Measurements from ENCODE around the gene ATP8A2.
A peak's percentile ranks its signal among the peaks of the same experiment; 100 is the strongest.
"Not testable (repeated sequence)": the region's sequence is repeated elsewhere in the genome, so short reads cannot be mapped to it uniquely, and the experiment has no call there.

The ATP8A2 gene

DNA sequence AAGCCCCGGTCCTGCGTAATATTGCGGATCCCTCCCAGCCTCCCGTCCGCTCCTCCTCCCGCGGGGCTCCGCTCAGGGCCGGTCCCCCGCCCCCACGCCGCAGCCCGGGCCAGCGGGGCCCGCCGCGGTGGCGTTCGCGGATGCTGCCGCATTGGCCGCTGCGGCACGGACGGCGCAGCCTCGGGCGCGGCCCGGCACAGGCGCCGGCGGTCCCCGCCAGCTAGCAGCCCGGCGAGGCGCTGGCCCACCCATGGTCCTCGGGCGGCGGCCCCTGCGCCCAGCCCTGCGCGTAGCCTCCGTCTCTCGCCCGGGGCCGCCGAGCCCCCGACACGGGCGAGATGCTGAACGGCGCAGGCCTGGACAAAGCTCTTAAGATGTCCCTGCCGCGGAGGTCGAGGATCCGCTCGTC is at the start of gene ATP8A2:
Gene ATP8A2 (plus strand): TSS at position 100 of the 409 bp plus-strand sequence. CDS start 239 bp downstream, at position 339.
- no peak for DNase-seq

DNA sequence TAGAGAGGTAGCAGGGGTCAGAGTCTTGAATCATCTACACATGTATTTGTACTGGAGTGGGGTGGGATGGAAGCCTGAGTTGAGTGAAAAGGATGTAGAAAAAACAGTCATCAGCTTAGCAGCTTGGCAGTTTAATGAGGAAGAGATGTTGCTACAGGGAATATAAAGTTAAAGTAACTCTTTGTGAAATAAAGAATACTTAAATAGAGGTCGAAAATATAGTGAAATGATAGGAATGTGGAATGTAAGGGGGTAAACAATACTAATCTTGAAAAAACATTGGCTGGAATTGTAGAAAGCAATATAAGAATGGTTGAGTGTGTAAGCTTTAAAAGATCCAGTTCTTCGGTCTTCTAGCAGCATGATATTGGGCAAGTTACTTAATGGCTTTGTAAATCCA is 47.7 kb upstream of the ATP8A2 start:
- DNase-seq = no peak

- DNase-seq = no peak
Measured at GRCh38 chr13:25329706-25330105, 42.1 kb upstream of the ATP8A2 start.

DNA sequence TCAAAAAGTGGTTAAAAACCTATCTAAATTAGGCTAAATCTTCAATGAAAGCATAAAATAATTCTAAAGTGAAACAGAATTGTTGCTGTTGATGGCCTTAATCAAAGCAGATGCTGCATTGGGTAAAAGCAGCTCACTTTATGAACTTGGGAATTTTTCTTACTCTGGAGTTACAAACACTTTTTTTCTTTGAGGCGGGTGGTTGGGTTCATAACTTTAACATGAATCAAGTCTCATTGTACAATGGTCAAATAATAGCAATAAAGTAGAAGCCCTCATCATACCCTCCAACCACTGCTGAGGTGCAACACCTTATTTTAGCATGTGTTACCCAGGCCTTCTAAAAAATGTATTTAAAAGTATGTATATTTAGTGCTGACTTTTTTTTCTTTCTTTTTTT is 41.2 kb upstream of the ATP8A2 start:
- no peak for DNase-seq

GRCh38 chr13:25335856-25336255 is 35.9 kb upstream of the ATP8A2 start:
- no peak for DNase-seq

- DNase-seq = no peak
Measured at GRCh38 chr13:25345576-25345975, 26.2 kb upstream of the ATP8A2 start.

GRCh38 chr13:25347151-25347550 is 24.6 kb upstream of the ATP8A2 start:
- no peak for DNase-seq

DNA sequence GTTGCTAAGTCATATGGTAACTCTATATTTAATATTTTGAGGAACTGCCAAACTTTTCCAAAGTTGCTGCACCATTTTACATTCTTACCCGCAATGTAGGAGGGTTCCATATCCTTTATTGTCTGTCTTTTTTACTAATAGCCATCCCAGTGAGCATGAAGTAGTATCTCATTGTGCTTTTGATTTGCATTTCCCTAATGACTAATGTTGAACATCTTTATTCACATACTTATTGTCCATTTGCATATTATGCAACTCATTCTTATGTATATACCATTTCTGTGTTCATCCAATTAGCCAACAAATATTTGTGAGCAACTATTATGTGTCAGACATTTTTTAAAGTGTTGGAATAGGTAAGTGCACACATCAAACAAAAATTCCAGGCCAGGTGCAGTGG is 20.4 kb upstream of the ATP8A2 start:
- DNase-seq = no peak

DNA sequence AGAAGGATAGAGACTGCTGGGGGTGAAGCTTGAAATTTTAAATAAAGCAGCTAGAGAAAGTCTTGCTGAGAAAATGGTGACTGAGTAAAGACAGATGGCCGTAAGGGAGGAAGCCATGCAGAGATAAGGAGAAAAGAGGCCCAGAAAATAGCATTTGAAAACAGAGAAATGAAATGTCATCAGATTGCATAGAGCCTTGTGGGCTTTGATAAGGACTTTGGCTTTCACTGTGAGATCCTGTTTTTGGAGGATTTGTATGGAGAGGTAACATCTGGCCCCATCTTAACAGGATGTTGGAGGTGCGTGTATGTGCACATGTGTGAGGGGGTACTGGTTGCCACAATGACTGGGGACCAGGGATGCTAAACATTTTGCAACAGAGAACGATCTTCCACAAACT is 19.5 kb upstream of the ATP8A2 start:
- DNase-seq = no peak

- DNase-seq = no peak
Measured at GRCh38 chr13:25352806-25353205, 19.0 kb upstream of the ATP8A2 start.

DNA sequence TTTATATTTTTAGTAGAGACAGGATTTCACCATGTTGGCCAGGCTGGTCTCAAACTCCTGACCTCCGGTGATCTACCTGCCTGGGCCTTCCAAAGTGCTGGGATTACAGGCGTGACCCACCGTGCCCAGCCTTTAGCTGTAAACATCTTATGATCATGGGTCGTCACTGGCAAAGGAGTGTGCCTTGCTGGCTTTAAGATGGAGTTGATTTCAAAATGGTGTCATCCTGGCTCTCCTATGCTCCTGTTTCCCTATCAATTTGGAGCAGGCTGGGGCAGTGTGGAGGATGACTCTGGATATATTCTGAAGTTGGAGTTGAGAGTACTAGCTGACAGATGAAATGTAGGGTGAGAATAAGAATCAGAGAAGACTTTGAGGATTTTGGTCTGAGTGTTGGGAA is 18.4 kb upstream of the ATP8A2 start:
- no peak for DNase-seq

GRCh38 chr13:25354377-25354776 is 17.4 kb upstream of the ATP8A2 start:
- DNase-seq = no peak

GRCh38 chr13:25360443-25360842 is 11.3 kb upstream of the ATP8A2 start:
- DNase-seq = not testable (repeated sequence)

DNA sequence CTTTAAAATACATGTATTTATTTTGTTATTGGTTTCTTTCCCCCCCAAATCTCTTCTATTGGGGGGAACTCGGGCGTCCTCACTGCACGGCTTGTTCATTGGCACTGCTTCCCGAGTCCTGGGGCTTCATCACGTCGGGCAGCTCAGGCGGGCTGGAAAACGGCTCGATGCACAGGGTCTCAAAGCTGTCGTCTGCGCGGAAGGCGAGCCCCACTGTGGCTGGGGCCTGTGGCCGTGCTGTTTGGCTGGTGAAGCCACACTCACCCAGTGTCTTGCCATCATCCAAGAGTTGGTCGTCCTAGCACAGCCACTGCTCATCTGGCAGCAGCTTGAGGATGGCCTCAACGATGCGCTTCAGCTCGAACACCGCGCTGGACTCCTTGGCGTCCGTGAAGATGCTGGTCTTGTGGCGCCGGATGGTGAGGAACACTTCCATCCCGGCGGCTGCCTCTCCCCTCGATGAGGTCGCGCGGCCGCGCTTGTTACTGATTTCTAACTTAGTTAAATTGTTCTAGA is 6.0 kb upstream of the ATP8A2 start:
- DNase-seq = no peak

GRCh38 chr13:25371158-25371874 is 458 bp upstream of the ATP8A2 start:
- DNase-seq = no peak

DNA sequence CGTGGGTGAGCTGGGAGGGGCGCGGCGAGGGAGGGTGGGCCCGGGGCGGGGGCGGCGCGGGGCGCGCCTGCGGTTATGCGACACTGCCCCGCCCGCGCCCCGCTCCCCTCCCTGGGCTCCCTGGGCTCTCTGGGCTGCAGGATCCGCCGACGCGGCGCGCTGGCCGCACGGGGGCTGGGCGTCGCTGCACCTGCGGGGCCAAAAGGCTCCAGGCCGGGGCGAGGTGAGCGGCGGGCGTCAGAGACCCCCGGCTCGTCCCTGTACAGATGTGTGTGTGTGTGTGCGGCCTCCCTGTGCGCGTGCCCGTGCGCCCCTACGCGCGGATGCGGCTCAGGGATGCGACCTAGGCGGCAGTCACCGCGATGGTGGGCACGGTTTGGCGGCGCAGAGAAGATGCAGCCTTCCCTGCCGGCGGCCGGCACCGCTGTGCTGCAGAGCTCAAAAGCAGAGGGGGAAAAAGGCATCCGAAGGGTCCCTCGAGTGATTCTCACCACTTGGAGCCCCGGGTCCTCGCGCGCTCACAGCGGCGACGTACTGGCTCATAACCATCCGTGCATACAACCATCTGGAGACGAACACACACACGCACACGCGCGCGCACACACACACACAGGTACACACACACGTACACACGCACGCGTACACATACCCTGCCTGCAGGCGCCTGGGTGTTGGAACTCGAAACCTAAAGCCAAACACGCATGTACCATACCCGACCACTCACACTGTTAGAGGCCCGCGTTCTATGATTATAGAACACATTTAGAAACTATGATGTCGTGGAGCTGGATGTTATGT is 709 bp downstream of the ATP8A2 start:
- no peak for DNase-seq

GRCh38 chr13:25375727-25376358 is 4.1 kb downstream of the ATP8A2 start:
- DNase-seq = peak; percentile 26

- no peak for DNase-seq
Measured at GRCh38 chr13:25377244-25377962, 5.6 kb downstream of the ATP8A2 start.

- no peak for DNase-seq
Measured at GRCh38 chr13:25378528-25378927, 6.8 kb downstream of the ATP8A2 start.

- no peak for DNase-seq
Measured at GRCh38 chr13:25379011-25379410, 7.2 kb downstream of the ATP8A2 start.

DNA sequence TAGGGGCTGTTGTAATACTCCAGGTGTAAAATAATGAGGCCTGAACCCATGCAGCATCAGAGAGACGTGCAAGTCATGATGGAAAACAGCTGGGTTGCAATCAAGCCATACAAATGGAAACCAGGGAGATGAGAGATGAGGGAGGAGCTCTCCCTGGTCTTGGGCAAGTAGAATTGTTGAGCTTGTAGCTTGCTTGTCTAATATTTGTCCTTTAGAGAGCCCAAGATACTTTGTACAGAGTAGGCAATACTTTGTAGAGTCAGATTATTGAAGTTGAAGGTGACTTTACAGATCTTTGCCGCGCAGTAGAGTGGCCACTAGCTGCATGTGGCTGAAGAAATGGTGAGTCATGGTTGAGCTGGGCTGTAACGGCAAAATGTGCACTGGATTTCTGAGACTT is 8.3 kb downstream of the ATP8A2 start:
- DNase-seq = no peak

DNA sequence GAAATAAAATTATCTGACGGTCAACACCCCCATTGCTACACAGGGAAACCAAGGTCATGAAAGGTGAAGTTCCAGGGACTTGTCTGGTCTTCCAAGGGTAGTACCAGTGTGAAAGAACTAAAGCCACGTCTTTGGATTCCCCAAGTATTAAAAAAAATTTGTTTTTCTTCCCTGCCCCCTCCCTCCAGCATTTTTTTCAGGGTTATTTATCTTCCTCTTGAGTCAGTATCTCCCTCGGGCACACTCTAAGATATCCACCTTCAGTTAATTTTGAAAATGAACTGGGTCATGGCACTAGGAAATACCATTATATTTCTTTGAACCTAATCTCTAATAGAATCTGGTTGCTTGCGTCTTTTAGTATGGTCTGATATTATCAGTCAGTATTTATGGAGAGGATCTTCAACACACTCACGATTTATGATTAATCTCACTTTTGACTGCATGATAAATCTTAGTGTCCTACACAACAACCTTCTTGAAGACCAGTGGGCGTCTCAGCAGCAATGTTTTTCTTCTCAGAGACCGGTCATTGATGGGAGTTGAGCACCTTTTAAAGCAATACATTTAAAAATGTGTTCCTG is 9.1 kb downstream of the ATP8A2 start:
- no peak for DNase-seq

Data from activated gamma-delta T cell treated with Interleukin-2 at 50 U/mL for 16 hours (primary cell).